GM12875 (cell line): Measurements from ENCODE around the gene FADS2.

Experiments used
- H3K4me3 ChIP-seq: one replicate; pipeline ENCODE4 v1.5.1; 2011; ENCODE audit warnings: low read depth, low read length, control low read depth
- CTCF ChIP-seq: IDR thresholded peaks from 2 replicates; pipeline ENCODE4 v1.5.1; 2011; ENCODE audit warnings: low read depth, mild to moderate bottlenecking, control low read depth, inconsistent platforms, low read length, moderate library complexity, borderline replicate concordance; ENCODE audit not compliant: insufficient read depth

Gene FADS2

GRCh38 chr11:61814958-61815789, 12.9 kb upstream of the FADS2 start:
- TF ChIP-seq CTCF: no peak
- H3K4me3 ChIP-seq: peak overlapping the region; percentile 81

- TF ChIP-seq CTCF: peak; percentile 23; the same call in 1 of the 2 replicates
- H3K4me3 ChIP-seq: peak overlapping the region; percentile 81
Observed at GRCh38 chr11:61815790-61816735, 12.0 kb upstream of the FADS2 start.

- peak; percentile 60 for TF ChIP-seq CTCF
- peak within 1 kb of the TSS; percentile 81 for H3K4me3 ChIP-seq
Observed at GRCh38 chr11:61816736-61817455, 11.2 kb upstream of the FADS2 start, which contains the start of gene FADS1. FADS1 (minus strand) TSS chr11:61817003; CDS start chr11:61816929, 74 bp downstream.

- H3K4me3 ChIP-seq: peak overlapping the region; percentile 81
- no peak for TF ChIP-seq CTCF
Observed at GRCh38 chr11:61817471-61818202, 10.5 kb upstream of the FADS2 start.

- H3K4me3 ChIP-seq: no peak overlapping the region
Observed at GRCh38 chr11:61820174-61820573, 7.9 kb upstream of the FADS2 start.

More at GRCh38 chr11:61820174-61820573, 7.9 kb upstream of the FADS2 start:
- TF ChIP-seq CTCF: no peak
